ENCODE measurements around the gene JUNB. TPM values are rescaled to one million over a fixed set of nuclear protein-coding genes. Genes with fewer than 3 reads are reported as not detected.
A peak's percentile ranks its signal among the peaks of the same experiment; 100 is the strongest.
"Not testable (repeated sequence)": the region's sequence is repeated elsewhere in the genome, so short reads cannot be mapped to it uniquely, and the experiment has no call there.

Gene JUNB
- polyA plus RNA-seq, 12 donors = 18.0 to 187 (median 38.3) TPM; not detected in 1

DNA sequence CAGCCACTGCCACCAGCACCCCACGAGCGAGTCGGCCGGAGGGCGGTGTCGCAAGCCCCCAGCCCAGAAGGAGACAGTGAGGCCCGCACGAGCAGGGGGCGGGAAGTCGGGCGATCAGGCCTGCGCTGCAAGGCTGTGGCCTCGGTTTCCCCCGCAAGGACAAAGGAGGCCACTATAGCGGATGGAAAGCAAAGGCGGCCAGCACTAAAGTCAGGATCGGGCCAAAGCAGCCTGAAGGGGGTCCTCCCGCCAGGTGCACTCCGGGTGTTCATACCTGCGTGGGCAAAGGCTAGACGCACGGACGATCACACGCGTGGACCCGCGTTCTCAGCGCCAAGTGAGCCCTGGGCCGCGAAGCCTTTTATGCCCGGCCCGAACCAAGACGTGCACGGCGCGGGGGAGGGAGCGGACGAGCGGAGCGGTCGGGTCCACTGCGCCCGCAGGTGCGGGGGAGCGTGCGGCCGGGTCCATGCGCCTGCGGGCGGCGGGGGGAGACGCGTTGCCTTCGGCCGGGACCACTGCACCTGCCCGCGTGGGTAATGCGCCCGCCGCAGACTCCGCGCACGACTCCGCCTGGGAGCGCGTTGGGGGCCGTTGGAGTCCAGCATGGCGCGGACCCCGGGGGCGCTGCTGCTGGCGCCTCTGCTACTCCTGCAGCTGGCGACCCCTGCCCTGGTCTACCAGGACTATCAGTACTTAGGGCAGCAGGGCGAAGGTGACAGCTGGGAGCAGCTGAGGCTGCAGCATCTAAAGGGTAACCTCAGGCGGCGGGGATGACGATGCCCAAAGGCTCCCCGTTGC, 10.4 kb downstream of the JUNB start, which contains the start of the genes PRDX2 and THSD8:
Gene PRDX2, minus strand, starts transcription at position 335 of the 801 bp plus-strand sequence. CDS start 539 bp downstream, outside the sequence.
Gene THSD8, plus strand, starts transcription at position 604 of the 801 bp plus-strand sequence. Its CDS starts 3 bp downstream, at position 607.
- DNase-seq = no peak

DNA sequence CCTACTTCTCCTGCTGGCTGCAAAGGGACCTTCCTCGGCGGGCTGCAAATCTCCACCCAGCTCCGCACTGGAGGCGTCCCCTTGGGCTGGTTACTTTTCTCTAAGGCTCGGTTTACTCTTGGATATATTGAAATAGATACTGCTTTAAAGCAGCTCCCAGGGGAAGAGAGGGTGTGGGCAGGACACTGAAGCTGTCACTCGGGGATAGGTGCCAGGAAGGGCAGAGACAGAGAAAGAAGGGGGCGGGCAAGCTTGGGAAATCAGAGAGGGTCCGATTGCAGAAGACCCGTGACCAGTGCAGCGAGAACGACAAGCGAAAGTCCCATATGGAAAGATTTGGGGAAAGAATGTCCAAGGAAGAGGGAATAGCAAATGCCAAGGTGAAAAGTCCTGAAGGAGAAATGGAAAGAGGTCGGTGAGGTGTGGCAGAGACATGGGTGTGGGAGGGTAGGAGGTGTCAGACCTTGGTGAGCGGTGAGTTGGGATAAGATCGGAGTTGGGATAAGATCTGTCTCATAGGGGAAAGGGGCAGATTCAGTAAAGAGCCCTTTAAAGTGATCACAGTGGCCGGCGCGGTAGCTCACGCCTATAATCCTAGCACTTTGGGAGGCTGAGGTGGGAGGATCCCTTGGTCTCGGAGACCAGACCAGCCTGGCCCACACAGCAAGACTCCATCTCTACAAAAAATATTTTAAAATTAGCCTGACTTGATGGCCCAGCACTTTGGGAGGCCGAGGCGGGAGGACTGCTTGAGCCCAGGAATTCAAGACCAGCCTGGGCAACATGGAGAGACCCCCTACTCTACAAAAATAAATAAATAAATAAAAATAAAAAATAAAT, 11.2 kb downstream of the JUNB start:
- no peak for DNase-seq

DNA sequence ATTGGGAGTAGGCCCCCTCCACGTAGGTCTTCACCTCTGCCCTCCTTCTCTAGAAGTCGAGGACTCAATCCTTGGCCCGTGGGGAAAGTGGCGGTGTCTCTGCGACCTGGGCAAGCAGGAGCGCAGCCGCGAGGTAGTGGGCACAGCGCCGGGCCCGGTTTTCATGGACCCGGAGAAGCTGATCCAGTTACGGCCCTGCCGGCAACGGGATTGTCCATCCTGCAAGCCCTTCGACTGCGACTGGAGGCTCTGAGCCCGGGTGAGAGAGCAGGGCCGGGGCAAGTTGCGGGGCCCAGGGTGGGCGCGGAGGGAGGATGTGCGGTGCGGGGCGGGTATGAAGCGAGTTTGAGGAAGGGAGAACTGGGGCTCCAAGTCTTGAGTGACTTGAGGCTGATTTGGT, 12.8 kb downstream of the JUNB start:
- no peak for DNase-seq

DNA sequence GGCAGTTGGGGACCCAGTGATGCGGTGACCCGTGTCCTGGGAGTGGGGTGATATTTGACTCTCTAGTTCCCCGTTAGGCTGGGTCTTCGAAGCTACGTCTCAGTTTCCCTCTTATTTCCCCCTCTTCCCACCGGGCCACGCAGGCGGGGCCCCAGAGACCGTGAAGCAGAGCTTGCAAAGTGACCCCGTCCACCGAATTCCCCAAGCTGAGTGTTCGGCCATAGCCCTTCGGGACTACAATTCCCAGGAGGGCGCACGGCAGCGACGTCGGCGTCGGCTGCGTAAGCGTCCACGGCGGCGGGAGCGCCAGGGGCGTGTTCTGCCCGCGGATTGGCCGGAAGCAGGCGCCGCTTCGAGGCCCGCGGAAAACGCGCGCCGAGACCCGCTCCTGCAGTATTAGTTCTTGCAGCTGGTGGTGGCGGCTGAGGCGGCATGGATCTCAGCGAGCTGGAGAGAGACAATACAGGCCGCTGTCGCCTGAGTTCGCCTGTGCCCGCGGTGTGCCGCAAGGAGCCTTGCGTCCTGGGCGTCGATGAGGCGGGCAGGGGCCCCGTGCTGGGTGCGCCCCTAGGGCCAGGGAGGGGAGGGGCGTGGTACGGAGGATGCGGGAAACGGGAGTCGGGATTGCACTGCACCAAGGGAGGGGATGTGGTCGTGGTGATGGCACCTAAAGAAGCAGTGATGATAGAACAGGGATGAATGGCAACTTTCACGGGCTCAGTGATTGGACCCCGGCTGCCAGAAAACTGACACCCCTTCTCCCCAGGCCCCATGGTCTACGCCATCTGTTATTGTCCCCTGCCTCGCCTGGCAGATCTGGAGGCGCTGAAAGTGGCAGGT, 15.2 kb downstream of the JUNB start, which contains the start of gene RNASEH2A:
Gene RNASEH2A, plus strand, starts transcription at position 343 of the 840 bp plus-strand sequence. Its CDS starts 90 bp downstream, at position 433.
- peak; percentile 91 for DNase-seq

DNA sequence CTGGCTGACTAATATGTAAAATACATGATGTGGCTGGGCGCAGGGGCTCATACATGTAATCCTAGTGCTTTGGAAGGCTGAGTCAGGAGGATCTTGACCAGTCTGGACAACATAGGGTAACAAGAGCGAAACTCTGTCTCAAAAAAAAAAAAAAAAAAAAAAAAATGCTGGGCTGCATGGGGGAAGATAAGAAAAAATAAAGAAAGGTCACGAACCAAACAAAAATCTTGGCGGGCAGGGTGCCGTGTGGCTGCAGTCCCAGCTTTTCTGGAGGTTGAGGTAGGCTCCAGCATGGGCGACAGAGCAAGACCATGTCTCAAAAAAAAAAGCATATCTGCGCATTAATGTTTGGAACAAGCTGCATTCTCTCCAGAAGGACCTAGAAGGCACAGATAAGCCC, 23.8 kb downstream of the JUNB start:
- DNase-seq = no peak

DNA sequence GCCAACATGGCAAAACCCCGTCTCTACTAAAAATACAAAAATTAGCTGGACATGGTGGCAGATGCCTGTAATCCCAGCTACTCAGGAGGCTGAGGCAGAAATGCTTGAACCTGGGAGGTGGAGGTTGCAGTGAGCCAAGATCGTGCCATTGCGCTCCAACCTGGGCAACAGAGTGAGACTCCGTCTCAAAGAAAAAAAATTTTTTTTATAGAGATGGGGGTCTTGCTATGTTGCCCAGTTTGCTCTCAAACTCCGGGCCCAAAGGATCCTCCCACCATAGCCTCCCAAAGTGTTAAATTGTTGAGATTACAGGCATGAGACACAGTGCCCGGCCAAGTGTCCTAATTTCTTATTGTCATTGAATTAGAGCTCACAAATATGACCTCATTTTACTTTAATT, 25.9 kb downstream of the JUNB start:
- not testable (repeated sequence) for DNase-seq

DNA sequence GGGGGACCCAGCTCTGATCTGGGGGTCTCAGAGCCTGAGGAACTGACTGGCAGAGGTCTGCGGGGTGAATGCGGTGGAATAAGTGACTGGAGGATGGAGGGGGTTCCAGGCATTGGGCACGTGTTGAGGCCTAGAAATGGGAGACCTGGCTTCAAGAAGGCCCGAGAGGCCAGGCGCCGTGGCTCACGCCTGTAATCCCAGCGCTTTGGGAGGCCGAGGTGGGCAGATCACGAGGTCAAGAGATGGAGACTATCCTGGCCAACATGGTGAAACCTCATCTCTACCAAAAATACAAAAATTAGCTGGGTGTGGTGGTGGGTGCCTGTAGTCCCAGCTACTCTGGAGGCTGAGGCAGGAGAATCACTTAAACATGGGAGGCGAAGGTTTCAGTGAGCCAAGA, 26.5 kb downstream of the JUNB start:
- not testable (repeated sequence) for DNase-seq

DNA sequence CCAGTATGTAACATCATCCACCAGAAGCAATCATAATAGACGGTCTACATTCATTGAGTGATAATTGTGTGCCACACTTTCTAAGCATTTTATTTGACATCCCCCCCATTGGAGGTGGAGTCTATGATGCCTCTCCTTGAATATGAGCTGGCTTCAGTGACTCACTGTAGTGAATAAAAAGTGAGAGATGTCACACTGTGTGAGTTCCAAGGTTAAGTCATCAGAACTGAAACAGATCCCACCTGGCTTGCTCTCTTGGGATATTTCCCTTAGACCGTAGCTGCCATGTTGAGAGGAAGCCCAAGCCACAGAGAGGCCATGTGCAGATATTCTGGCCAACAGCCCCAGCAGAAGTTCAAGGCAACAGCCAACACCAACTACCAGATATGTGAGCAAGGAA, 30.5 kb downstream of the JUNB start:
- no peak for DNase-seq

DNA sequence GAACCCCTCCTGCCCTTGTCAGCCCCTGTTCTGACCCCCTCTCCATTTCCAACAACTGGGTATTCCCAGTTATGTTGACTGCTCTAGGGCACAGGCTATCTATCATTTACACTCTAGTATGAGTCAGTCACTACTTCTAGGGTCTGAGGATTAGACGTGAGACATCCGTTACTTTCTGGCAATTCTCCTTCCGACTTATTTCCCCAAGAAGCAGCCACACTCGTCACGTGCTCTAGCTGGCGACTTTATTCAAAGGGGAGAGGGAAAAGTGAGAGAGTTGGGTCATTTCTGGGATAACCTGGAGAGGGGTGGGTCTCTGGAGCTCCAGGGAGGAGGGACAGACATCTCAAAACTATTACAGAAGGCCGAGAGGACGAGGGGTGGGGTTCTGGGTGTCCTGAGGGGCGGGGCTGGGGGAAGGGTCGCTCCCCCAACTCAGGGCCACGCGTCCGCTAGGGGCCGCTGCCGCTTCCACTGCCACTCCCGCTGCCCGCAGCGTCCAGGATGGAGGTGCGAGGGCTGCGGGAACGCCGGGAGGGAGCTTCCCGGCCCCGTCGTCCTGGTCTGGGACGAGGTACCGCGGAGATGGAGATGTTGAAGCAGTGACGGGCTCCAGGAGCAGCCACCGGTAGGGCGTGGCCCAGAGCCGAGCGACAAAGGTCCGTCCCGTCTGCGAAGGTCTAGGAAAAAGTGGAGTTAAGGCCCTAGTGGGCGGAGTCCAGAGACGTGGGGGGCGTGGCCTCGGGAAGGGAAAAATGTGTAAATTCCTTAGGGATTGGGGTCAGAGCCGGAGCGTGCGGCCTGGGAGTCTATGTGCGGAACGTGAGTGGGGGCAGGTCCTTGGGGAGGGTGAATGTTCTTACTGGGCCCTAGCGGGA, 34.2 kb downstream of the JUNB start:
- no peak for DNase-seq

DNA sequence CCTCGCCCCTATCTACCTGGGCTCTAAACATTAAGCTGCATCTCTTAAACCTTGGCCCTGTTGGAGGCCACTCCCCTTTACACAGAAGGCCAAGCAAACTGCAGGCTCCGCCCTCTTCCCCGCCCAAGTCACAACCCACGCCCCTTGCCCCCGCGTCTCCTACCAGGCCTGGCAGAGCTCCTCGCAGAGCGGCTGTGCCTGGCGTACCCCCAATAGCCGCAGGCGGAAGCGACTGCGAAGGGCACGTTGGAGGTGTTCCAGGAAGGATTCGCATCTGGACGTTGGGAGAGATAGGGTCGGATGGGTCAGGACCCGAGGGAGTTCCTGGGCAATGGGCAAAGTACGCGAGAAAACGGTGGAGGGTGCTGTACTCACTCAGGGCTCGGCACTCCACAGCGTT, 37.2 kb downstream of the JUNB start:
- no peak for DNase-seq

DNA sequence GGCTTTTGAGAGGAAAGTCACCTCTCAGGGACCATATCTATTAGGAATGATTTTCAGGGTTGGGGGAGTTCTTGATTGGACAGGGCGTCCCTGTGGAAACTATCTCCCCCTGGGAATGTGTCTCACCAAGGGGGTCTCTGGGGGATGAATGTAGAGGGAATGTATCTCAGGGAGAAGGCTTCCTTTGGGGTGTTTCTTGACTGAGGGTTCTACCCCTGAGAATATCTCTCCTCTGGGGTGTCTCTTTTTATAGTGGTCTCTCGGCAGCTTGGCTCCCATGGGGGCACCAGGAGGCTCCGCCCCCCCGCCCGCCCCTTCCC, 42.1 kb downstream of the JUNB start:
- DNase-seq = no peak

DNA sequence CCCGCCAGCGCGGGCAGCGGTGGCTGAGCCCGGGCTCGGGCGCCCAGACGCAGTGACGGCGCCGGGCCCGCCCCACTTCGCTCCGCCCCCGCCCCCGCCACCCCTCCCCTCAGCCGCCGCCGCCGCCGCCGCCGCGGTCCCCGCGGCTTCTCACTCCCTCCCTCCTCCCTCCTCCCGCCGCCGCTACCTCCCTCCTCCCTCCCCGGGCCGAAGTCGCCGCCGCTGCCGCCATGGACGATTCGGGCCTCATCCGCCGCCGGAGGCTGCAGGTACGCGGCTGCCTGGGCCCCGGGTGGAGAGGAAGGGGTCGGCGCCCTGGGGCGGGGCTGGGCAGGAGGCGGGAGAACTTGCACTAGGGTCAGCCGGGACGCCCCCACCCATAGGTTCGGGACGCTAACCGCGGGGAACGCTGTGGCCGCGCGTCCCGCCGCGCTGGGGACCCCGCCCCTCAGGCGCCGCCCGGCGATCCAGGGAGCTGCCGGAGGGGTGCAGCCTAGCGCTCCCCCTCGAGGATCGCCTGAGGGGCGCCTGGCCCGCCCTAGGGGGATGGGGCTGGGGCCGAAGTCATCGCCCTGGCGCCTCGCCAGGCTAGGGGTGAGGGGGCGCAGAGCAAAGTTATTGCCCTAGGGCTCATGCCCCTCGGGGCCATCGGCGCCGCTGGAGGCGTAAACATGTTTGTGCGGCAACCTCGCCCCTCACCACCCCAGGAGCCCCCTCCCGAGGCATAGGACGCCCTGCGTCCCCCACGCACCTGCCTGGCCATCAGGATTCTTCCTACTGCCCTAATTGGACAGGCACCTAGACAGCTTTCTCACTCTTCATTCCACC, 42.7 kb downstream of the JUNB start:
- DNase-seq = no peak

DNA sequence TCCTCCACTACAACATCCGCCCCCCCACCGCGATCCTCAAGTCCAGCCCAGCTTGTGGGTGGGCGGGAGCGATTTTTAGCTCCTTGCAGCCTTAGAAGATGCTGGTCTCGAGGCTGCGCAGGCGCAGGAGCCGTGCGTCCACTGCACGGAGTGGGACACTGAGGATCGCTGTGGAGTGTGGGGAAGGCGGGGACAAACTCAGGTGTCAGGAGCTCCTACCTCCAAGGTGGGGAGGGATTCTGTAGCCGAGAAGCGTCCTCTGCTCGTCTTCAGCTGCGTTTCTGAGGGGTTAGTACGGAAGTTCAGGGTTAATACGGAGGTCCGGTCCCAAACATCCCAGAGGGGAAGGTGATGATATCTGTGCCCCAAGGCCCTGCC, 43.3 kb downstream of the JUNB start, which contains the start of gene RTBDN:
Gene RTBDN, minus strand, starts transcription at position 14 of the 378 bp plus-strand sequence. CDS start 4,600 bp downstream, outside the sequence.
- DNase-seq = no peak

DNA sequence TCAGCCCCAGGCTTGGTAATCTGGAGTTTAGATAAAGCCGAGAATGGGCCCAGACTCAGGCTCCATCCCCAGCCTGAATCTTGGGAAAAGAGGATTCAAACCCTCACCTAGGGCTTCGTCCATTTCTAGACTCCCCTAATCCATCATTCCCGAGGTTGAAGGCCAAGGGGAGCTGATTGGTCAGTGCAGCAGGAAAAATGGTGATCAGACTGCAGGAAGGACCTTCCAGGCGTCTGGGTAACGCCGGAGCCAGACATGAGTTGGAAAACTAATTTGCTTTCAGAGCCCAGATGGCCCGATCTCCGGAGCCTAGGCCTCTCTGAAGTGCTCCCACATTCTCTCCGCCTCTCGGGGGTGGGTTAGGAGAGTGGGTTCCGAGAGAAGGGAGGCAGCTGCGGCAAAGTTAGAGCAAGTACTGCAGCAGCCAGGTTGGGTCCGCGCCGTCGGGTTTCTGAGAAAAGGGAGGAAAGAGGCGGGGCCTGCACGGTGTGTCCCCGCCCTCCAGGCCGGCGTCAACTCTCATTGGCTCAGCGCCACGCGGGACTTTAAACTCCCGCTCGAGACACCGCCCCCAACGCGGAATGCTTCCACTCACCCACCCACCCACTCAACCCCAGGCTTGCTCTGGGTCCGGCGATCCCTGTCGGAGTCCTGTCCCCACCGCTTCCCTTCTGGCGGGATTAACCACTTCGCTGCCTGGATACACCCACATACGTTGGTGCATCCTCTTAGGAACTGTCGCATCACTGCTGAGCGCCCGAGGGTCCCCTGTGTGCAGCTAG, 43.9 kb downstream of the JUNB start:
- no peak for DNase-seq

DNA sequence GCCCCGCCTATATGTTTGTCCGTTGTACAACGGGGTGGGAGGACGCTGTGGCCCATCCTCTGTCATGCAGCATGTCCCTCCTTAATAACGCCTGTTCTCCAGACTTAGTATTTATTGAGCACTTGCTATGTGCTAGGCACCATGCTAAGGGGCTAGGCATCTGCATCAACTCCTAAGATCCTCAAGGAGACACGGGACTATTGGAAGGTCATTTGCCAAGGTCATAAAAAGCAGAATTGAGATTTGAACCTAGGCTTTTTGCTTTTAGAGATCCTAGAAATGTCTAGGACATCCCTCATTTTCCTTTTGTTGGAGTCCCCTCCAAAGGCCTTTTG, 45.2 kb downstream of the JUNB start:
- no peak for DNase-seq

DNA sequence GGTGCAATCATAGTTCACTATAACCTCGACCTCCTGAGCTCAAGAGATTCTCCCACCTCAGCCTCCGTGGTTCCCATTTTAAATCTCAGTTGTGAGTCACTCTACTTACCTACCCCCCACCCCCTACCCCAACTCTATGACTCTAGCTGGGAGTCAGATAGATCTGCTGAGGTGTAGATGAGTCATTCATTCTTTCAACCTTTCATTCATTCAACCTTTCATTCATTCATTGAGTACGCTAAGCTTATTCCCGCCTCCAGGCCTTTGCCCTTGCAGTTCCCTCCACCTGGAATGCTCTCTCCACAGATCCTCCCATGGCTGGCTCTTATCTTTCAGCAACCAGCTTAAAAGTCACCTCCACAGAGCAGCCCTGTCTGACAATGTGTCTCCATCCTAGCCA, 45.9 kb downstream of the JUNB start:
- no peak for DNase-seq

DNA sequence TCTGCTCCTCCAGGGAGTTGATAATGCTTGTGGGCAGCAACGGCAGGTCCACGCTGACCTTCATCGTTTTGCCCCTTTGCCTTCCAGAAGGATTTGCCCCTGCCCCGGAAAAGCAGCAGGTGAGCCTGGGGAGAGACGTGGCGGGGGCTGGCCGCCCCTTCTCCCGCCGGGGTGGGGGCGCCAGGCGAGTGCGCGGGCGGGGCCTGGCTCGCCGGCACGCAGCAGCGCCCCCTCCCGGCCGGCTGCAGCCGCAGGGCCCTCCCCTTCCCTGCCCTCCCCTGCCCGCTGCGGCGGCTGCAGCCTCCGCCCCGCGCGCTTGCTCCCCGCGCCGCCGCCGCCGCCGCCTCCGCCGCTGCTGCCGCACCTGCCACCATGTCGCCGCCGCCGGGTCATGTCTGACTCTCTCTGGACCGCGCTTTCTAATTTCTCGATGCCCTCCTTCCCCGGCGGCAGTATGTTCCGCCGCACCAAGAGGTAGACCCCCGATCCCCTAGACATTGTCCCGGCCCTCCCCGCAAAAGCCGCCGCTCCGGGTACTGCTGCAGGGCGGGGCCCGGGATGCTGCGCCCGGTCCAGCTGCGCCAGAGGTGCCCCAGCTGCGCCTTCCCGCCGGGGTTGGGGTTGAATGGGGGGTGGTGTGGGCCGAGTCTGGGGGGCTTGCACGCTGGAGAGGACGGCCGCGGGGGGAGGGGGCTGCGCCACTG, 47.0 kb downstream of the JUNB start, which contains the start of gene MAST1:
Gene MAST1, plus strand, starts transcription at position 334 of the 704 bp plus-strand sequence. Its CDS starts 58 bp downstream, at position 392.
- DNase-seq = no peak
